Measurements from ENCODE around the gene POLR2E.
A peak's percentile ranks its signal among the peaks of the same experiment; 100 is the strongest.
"Not testable (repeated sequence)": the region's sequence is repeated elsewhere in the genome, so short reads cannot be mapped to it uniquely, and the experiment has no call there.

The POLR2E gene

DNA sequence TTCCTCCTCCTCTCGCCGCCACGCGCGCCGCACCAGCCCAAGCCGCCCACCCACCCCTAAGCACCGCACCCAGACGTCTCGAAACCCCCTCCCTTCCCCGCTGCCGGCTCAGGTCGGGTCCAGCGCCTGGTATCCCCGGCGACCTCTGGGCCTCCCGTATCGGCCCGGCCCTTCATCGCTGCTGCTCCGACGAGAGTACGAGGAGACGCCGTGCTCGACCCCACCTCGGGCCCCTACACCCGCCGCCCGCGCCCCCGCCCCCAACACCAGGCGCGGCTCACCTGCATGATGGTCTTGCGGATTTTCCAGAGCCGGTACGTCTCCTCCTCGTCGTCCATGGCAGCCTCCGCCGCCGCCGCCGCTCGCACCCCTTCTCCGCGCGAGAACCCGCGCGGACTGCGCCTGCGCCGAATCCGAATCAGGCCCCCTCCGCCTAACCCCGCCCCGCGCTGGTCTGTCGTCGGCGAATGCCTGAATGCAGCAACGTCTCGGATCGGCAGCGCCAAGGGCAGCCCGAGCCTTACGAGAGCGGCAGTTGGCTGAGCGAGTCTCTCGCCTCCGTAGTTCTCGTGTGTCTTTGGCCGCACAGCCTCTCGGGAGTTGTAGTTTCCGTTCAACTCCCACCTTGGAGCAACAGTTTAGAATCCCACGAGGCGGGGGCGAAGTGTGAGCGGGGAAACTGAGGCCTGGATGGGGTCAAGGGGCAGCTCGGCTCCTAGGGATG is at the start of gene POLR2E:
TSS of gene POLR2E (minus strand) at position 398 of the 724 bp plus-strand sequence. CDS start at position 338, 60 bp downstream.
- peak; percentile 97 for DNase-seq (ENCODE audit: low read depth in 2 of 2)

DNA sequence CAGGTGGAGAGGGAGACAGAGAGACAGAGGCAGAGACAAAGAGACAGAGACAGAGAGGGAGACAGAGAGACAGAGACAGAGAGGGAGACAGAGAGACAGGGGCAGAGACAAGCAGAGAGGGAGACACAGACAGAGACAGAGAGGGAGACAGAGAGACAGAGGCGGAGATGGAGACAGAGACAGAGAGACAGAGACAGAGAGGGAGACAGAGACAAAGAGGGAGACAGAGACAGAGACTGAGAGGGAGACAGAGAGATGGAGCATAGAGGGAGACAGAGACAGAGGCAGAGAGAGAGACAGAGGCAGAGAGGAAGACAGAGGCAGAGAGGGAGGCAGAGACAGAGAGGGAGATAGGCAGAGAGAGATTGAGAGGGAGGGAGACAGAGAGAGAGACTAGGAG is 49.6 kb upstream of the POLR2E start:
- no peak for DNase-seq (ENCODE audit: low read depth in 2 of 2)

GRCh38 chr19:1143828-1144399 is 48.7 kb upstream of the POLR2E start:
- no peak for DNase-seq (ENCODE audit: low read depth in 2 of 2)

GRCh38 chr19:1141944-1142343 is 46.8 kb upstream of the POLR2E start:
- no peak for DNase-seq (ENCODE audit: low read depth in 2 of 2)

GRCh38 chr19:1140272-1141027 is 45.3 kb upstream of the POLR2E start:
- DNase-seq (ENCODE audit: low read depth in 2 of 2), result no peak

- DNase-seq (ENCODE audit: low read depth in 2 of 2), result no peak
Observed at GRCh38 chr19:1139126-1139525, 44.0 kb upstream of the POLR2E start.

DNA sequence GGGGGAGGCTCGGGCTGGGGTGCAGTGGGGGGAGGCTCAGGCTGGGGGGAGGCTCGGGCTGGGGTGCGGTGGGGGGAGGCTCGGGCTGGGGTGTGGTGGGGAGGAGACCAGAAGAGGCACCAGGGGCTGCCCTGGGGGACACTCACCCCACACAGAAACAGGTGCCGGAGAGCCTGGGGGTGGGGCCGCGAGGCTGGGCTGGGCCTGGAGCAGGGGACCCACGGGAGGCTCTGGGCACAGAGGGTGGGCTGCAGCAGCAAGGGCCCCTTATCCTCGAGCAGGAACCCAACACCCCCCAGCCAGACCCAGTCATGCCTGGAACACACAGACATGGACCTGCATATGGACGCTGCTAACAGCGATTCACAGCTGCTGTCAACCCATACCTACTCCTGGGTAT is 42.9 kb upstream of the POLR2E start:
- DNase-seq (ENCODE audit: low read depth in 2 of 2), result no peak

GRCh38 chr19:1136621-1137317 is 41.6 kb upstream of the POLR2E start:
- no peak for DNase-seq (ENCODE audit: low read depth in 2 of 2)

- no peak for DNase-seq (ENCODE audit: low read depth in 2 of 2)
Observed at GRCh38 chr19:1136201-1136600, 41.0 kb upstream of the POLR2E start.

GRCh38 chr19:1135454-1135853 is 40.3 kb upstream of the POLR2E start:
- no peak for DNase-seq (ENCODE audit: low read depth in 2 of 2)

DNA sequence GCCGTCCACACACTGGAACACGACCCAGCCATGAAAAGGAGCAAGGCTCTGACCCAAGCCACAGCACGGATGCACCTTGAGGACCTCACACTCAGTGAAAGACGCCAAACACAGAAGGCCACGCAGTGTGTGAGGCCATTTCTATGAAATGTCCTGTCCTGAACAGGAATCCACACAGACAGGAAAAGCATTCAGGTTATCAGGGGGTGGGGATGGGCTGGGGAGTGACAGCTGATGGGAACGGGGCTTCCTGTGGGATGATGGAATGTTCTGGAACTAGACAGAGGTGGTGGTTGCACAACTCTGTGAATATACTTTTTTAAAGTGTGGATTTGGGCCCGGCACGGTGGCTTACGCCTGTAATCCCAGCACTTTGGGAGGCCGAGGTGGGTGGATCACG is 39.3 kb upstream of the POLR2E start:
- DNase-seq (ENCODE audit: low read depth in 2 of 2), result no peak

DNA sequence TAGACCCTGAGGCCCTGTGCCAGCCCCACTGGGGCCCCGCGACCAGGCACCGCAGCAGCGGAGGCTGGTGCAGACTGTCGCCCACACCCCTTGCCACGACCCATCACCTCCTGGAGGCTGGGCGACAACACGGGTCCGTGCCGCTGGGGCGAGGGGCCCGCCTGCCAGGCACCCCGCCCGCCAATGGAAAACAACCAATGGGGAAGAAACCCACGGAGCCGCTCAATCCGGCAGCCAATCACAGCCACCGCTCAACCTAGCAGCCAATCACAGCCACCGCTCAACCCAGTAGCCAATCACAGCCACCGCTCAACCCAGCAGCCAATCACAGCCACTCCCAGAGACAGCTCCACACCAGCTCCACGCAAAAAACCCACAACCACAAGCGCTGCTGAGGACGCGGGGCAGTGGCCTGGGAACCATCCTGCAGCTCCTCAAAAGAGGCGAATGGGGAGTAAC is 38.3 kb upstream of the POLR2E start:
- peak; percentile 41 to 57 for DNase-seq (ENCODE audit: low read depth in 2 of 2)

DNA sequence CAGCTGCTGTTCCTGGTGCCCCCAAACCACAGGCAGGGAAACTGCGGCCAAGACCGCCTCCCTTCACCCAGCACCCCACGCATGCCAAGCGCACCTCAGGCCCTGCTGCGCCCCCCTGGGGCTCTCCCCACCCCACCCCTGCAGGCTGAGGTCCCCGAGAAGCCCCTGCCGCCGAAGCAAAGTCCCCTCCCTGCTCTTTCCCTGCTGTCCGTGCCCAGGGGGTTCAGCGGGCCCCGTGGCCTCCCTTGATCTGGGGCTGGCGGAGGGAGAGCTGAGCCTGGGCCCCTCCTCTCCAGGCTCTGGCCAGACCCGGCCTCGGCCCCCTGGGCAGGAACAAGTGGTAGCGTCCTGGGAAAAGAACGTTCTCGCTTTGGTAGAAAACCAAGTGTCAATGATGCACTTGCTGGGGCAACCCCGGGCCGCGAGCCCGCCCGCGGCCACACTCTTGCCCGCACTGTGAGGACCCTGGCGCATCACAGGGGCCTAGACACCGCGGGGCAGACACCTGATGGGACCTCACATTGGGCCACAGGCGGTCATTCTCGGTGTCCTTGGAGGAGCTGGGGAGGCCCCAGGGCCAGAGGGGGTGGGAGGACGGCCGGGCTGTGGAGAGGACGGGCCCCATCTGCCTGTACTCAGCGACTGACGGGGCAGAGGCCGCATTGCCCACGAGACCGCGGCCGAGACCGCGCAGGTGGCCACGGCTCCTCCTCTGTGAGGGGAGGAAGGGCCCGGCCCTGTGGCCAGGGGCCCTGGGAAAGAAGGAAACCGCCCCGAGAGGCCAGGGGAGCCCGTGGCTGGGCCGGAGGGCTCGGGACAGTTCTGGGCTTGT is 37.6 kb upstream of the POLR2E start:
- DNase-seq (ENCODE audit: low read depth in 2 of 2), result no peak

DNA sequence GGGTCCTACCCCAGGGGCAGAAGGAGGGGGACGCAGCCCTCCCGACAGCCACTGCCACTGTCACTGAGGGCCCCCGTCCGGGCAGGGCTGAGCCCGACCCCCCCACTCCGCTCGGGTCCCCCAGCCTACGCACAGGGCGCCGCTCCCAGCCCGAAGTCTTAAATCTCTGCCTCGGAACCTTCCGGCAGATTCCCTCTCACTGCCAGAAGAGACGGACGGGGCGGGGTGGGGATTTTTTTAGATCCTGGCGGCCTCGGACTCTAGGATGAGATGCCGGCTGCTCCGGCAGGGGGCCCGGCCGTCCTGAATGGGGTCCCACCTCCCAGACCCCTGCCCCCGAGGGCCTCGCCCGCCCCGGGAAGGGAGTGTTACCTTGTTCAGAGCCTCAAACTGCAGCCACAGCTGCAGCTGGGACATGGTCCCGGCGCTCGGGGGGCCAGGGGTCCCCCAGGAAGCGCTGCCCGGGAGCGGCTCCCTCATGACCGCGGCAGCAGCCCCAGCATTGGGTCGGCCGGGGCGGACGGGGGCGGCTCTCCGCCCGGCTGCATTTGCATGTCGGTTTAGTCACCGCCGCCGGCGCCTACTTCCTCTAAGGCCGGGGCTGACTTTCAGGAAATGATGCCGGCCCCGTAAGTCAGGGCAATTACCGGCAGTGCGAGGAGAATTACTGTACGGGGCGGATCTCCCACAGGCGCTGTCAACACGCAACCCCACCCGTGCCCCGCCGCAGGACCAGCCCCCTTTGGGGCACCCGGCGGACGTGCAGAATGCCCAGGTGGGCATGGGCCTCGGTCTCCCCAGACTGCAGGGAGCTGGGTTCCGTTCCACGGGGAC is 36.8 kb upstream of the POLR2E start:
- peak; percentile 69 to 74 for DNase-seq (ENCODE audit: low read depth in 2 of 2)

GRCh38 chr19:1130771-1131717 is 35.9 kb upstream of the POLR2E start:
- no peak for DNase-seq (ENCODE audit: low read depth in 2 of 2)

DNA sequence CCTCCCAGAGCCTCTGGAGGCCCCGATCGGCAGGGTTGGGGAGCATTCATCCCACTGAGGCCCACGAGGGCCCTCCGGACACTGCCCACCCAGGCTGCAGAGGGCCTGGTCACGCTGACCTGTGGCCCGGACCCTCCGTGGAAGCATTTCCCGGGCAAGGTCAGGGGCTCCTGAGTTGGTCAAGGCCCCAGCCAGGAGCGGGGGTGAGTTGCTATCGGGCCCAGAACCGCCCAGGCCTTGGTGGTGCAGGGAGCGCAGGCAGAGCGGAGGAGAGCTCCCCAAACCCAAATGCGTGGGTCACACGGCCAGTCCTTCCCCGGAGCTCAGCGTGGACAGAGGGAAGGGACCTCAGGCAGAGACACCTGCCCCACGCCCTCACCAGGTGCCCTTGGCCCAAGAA is 34.4 kb upstream of the POLR2E start:
- no peak for DNase-seq (ENCODE audit: low read depth in 2 of 2)

GRCh38 chr19:1129084-1129483 is 33.9 kb upstream of the POLR2E start:
- DNase-seq (ENCODE audit: low read depth in 2 of 2), result not testable (repeated sequence)

GRCh38 chr19:1128106-1128505 is 32.9 kb upstream of the POLR2E start:
- no peak for DNase-seq (ENCODE audit: low read depth in 2 of 2)
